ENCODE measurements around the gene CFAP52.
"Not testable (repeated sequence)": the region's sequence is repeated elsewhere in the genome, so short reads cannot be mapped to it uniquely, and the experiment has no call there.

The CFAP52 gene, protein sequence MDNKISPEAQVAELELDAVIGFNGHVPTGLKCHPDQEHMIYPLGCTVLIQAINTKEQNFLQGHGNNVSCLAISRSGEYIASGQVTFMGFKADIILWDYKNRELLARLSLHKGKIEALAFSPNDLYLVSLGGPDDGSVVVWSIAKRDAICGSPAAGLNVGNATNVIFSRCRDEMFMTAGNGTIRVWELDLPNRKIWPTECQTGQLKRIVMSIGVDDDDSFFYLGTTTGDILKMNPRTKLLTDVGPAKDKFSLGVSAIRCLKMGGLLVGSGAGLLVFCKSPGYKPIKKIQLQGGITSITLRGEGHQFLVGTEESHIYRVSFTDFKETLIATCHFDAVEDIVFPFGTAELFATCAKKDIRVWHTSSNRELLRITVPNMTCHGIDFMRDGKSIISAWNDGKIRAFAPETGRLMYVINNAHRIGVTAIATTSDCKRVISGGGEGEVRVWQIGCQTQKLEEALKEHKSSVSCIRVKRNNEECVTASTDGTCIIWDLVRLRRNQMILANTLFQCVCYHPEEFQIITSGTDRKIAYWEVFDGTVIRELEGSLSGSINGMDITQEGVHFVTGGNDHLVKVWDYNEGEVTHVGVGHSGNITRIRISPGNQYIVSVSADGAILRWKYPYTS

GRCh38 chr17:9576521-9577372, at the start of gene CFAP52:
TSS of gene CFAP52 (plus strand) at chr17:9576642. CDS start at chr17:9576696, 54 bp downstream.
- DNase-seq, result peak; percentile 79

DNA sequence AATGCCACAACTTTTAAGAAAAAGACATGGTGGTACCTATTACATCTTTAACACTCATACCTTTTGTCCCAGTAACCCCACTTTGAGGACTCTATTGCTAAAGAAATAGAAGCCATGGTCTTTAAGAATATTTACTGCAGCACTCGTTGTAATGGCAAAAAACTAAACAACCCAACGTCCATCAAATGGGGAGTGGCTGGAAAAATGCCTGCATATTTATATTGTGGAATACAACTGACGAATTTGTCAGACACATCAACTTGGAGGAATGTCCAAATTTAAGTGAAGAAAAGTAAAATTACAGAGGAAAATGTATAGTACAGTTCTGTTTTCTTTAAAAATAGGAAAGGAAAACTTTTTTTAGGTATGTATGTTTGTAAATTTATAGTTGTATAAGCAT, 48.7 kb upstream of the CFAP52 start:
- no peak for DNase-seq

DNA sequence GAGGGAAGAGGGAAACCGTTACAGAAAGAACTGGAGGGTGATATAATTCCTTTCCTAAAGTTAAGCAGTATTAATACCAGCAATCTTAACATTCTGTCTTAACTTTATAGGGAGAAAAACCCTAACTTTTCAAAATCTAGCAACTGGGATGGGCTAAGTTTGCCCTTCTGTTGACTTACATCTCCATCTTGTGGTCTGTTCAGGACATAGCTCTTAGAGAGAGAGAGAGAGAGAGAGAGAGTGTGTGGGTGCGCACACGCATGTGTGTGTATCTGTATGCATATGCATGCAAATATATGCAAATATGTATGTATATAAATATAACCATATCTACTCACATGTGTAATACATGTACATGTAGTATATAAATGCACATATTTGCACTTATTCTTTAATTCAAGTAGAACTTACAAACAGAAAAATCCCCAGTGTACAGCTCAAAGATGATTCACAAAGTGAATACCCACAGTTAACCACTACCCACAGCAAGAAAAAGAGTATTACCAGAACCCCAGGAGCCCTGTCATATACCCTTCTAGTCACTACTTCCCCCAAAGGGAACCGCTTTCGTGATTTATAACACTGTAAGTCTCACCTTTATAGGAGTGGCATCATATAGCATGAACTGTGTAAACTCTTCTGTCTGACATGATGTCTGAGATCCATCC, 47.3 kb upstream of the CFAP52 start:
- peak; percentile 9 for DNase-seq

- DNase-seq, result no peak
These were observed 45.4 kb upstream of the CFAP52 start for GRCh38 chr17:9531034-9531433.

GRCh38 chr17:9532715-9533114, 43.7 kb upstream of the CFAP52 start:
- no peak for DNase-seq

DNA sequence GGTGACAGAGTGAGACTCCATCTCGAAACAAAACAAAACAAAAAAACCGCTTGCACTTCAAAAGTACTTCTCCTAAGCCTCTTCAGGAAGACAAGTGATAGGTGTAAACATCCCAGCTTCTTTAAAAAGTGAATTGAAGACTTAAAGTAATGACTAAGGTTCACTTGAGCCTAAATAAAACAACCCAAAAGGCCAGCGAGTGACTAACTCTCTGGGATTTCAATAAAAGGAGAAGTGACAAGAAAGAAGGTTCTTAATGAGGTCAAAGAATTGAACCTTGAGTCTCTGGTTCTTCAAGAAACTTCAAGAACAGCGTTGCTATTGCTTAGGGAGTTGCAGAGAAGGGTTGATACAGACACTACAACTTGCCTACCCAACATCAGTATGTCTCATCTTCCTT, 43.0 kb upstream of the CFAP52 start:
- peak; percentile 24 for DNase-seq

DNA sequence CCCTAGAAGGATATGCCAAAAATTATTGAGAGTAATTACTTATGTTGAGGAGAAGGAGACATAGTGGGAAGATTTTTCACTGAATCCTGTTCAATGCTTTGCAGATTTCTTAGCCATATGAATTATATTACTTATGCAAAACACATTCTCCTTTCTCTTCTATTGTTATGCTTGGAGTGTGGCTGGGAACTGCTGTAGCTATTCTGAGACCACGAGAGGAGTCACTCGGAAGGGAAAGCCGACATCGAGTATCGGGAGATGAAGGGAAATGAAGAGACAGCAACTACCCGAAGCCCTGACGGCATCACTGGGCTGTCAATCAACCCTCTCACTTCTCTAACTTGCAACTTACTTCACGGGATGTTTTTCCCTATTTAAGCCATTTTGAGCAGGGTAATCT, 40.4 kb upstream of the CFAP52 start:
- no peak for DNase-seq

- no peak for DNase-seq
These were observed 39.2 kb upstream of the CFAP52 start for GRCh38 chr17:9537177-9537776.

- no peak for DNase-seq
These were observed 37.8 kb upstream of the CFAP52 start for GRCh38 chr17:9538626-9539025.

GRCh38 chr17:9541718-9542117, 34.7 kb upstream of the CFAP52 start:
- no peak for DNase-seq

DNA sequence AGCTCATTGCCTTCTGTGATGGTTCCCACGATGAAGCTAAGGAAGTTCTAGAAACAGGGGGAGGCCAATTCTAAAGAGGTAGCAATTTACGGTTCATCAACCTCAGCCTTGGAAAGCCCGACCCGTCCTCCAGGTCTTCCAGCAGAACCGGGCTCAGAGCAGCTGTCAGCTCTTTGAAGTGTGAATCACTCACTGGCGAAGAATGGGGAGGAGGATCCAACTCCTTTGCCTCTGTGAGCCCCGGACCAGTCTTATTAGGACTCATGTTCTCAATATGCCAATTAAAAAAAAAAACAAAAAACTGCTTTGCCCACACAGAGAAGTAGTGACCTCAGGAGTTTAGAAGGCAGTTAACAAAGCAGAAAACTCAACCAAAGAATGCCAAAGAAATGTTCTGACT, 32.2 kb upstream of the CFAP52 start:
- no peak for DNase-seq

DNA sequence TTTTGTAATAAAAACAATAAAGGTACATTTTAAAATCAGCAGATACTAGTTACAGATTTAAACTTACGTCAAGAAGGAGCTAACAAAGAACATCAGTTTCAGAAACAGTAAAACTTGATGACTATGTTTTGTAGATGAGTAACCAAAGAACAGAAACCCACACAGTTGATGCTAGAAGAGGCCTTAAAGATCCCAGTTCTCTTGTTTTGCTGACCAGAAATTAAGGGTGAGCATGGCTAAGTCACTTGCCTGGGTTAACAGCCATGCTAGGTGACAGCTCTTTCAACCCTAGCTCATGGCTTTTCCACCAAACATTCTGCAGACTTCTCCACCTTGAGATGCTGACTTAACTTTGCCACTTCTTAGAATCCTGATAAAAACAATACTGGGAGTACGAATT, 27.2 kb upstream of the CFAP52 start:
- DNase-seq, result no peak

DNA sequence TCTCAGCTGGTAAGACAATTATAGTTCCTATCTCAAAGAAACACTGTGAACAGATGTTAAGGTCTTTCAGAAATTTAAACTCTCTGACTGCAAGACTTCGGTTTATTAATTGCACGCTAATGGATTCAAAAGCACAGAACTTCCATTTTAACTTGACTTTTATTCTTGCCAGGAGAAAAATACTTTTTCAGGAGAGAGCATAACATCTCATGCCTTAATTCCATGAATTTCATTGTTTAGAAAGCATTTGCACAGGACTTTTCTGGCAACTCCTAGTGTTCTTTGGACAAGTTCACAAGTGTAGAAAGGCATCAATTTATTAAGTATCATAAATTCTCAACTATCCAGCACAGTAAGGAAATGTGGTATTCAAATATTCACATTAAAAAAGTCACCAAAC, 23.3 kb upstream of the CFAP52 start:
- DNase-seq, result no peak

DNA sequence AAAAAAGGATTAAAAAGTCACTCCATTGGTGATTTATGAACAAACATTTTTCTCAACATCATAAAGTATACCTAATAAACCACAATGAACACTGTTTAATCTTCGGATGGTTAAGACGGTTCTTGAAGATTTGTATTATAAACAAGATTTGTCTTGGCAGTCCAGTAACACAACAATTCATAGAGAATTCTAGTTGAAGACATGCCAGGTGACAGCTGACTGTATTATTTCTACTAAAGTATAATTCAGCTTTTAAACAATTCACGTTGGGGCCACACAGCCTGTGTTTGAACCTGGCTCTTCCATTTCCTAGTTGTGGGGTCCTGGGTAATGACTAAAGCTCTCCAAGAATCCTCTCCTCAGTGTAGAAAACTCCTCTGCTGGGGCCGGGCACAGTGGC, 22.8 kb upstream of the CFAP52 start:
- DNase-seq, result no peak

DNA sequence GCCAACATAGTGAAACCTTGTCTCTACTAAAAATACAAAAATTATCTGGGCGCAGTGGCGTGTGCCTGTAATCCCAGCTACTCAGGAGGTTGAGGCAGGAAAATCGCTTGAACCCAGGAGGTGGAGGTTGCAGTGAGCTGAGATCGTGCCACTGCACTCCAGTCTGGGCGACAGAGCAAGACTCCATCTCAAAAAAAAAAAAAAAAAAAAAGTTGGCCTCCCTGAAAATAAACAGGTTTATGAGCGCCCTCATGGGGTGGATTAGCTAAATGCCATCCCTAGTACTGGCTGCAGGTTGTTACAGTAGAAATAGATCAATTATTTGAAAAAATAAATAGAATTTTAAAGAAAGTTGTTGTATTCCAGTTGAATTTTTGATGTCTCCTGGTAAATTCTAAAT, 21.7 kb upstream of the CFAP52 start:
- DNase-seq, result peak; percentile 48

DNA sequence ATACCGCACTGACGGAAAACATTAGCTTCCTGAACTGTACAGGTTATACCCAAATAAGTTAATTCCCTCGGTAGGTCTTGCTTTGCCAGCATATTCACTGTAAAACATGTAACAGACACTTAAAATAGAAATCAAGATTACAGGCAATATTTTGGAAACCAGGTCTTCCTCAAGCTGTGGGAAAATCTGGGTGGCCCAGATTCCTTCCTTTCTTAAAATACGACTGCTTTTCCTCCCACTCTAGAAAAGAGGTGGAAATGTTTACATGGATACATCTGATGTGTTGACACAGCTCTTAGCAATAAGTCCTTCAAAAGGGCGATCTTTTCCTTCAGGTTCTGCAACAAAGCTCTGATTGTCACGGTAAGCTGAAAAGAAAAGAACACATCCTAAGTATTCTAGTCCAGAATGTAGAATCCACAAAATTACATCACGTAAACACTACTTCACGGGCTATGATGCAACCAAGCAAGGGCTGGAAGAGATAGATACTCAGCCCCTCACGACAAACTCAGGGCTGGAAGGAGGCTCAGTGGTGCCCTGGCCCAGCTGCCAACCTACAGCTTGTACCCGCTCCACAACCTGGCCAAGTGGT, 19.2 kb upstream of the CFAP52 start:
- no peak for DNase-seq

GRCh38 chr17:9557857-9558256, 18.6 kb upstream of the CFAP52 start:
- DNase-seq, result no peak

- no peak for DNase-seq
These were observed 12.3 kb upstream of the CFAP52 start for GRCh38 chr17:9564104-9564503.

DNA sequence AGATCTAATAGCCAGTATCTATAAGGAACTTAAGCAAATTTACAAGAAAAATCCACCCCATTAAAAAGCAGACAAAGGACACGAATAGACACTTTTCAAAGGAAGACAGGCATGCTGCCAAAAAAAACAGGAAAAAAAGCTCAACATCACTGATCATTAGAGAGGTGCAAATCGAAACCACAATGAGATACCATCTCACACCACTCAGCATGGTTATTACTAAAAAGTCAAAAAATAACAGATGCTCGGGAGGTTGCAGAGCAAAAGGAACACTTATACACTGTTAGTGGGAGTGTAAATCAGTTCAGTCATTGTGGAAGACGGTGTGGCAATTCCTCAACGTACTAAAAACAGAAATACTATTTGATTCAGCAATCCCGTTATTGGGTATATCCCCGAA, 10.4 kb upstream of the CFAP52 start:
- no peak for DNase-seq

DNA sequence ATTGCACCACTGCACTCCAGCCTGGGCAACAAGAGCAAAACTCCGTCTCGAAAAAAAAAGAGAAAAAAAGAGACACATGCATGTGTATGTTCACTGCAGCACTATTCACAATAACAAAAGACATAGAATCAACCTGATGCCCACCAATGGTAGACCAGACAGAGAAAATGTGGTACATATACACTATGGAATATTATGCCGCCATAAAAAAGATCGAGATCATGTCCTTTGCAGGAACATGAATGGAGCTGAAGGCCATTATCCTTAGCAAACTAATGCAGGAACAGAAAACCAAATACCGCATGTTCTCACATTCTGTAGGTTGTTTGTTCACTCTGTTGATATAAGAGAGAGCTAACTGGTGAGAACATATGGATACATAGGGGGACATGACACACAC, 9.7 kb upstream of the CFAP52 start:
- not testable (repeated sequence) for DNase-seq

DNA sequence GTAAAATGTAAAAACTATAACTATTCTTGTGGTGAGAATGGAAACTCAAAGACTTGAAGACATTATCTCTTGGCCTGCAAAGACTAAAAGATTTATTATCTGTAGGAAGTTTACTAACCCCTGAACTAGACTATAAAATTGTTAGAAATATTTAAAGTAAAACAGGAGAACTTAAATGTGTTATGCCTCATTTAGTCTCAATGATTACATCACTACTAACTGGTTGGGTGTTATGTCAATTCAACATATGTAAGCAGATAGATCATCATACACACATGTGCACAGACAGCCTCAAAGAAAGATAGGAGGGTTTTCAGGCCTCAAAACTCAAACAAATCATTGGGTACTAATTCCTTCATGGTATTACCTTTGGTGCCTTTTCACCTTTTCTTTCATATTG, 8.4 kb upstream of the CFAP52 start:
- DNase-seq, result no peak

DNA sequence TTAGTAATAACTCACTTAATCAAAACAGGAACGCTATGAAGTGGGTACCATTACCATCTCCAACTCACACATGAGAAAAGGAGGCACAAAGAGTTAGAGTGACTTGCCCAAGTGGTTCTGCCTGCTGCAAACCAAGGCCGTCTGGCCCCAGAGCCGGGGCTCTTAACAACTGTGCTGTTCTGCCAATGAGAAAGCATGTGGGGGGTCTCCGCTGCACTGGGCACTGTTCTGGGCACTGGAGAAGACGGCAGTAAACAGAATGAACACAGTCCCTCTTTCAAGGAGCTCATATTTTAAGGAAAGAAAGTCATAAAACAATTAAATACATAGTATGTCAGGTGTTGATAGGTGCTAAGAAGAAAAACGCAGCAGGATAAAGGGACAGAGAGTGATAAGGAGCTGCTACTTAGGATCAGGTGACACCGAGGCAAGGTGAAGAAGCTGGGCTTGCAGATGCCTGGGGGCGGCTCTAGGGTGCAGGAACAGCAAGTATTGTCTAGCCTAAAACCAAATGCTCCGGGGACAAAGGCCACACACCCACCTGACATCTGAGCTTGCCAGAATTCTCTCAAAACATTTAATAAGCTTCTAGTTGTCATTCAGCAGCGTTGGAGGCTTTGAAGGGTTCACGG, 7.4 kb upstream of the CFAP52 start:
- no peak for DNase-seq
